ENCODE results near the gene NEO1.

Gene NEO1

GRCh38 chr15:73239564-73240215 lies 187.4 kb downstream of the NEO1 start:
- Histone ChIP-seq H3K4me3 (ENCODE audit: low read length) (no peak overlapping the region), H3K79me2 (ENCODE audit: low read length) (no peaks in the 10 kb centered on the region), H3K9me3 (replicated peaks; ENCODE audit: insufficient read depth, low read length) (no peaks in the 10 kb centered on the region), H3K9ac (ENCODE audit: low read length) (no peak overlapping the region), H3K27me3 (replicated peaks; ENCODE audit: insufficient read depth, low read length) (no peaks in the 10 kb centered on the region), H3K4me2 (ENCODE audit: low read depth, low read length) (no peak overlapping the region), H3K27ac (ENCODE audit: low read length) (no peak overlapping the region), H4K20me1 (ENCODE audit: insufficient read depth, low read length) (no peaks in the 10 kb centered on the region), H3K9me2 (replicated peaks; ENCODE audit: insufficient read depth, low read length) (no peaks in the 10 kb centered on the region), H2AFZ (ENCODE audit: low read length) (no peak overlapping the region), H3F3A (ENCODE audit: insufficient read depth, low read length) (no peaks in the 10 kb centered on the region), H3K4me1 (ENCODE audit: low read length) (no peaks in the 10 kb centered on the region), H3K36me3 (replicated peaks; ENCODE audit: insufficient read depth, low read length) (no peaks in the 10 kb centered on the region)
- DNase-seq, result no peak
- TF ChIP-seq, protein P1, sequence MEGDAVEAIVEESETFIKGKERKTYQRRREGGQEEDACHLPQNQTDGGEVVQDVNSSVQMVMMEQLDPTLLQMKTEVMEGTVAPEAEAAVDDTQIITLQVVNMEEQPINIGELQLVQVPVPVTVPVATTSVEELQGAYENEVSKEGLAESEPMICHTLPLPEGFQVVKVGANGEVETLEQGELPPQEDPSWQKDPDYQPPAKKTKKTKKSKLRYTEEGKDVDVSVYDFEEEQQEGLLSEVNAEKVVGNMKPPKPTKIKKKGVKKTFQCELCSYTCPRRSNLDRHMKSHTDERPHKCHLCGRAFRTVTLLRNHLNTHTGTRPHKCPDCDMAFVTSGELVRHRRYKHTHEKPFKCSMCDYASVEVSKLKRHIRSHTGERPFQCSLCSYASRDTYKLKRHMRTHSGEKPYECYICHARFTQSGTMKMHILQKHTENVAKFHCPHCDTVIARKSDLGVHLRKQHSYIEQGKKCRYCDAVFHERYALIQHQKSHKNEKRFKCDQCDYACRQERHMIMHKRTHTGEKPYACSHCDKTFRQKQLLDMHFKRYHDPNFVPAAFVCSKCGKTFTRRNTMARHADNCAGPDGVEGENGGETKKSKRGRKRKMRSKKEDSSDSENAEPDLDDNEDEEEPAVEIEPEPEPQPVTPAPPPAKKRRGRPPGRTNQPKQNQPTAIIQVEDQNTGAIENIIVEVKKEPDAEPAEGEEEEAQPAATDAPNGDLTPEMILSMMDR (IDR thresholded peaks at IDR 0.05; ENCODE audit: low read length), result peak; percentile 20; the same call in 1 of the 2 replicates
- no peak for TF ChIP-seq EZH2 (optimal IDR thresholded peaks at IDR 0.05; ENCODE audit: low read depth, low read length)

DNA sequence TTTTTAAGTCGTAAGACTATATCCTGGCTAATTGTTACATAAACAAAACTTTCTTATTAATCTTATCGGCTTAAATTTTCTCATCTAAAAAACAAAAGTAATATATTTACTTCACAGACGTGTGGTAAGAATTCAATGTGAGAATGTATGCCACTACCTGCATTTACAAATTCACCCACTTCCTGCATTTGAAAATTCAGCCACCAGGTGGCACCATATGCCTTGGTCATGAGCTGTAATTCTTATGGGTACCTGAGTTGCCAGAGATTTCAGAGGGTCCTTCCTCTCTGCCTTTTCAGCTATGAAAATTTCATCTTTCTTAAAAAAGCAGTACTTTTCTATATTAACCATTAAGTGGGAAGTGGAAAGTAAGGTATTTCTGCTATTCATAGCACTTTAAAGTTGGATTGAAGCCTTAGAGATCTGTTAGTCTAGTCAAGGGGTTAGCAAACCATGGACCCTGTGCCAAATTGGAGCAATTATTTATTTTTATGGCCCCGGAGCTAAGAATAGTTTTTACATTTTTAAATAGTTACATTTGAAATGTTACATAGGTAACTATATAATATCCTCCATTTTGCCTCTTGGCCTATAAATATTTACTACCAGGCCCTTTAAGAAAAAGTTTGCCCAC lies 188.7 kb downstream of the NEO1 start:
- Histone ChIP-seq H4K20me1 (ENCODE audit: insufficient read depth, low read length) (no peaks in the 10 kb centered on the region), H3K9me3 (replicated peaks; ENCODE audit: insufficient read depth, low read length) (no peaks in the 10 kb centered on the region), H3K9ac (ENCODE audit: low read length) (no peak overlapping the region), H3K27me3 (replicated peaks; ENCODE audit: insufficient read depth, low read length) (no peaks in the 10 kb centered on the region), H3F3A (ENCODE audit: insufficient read depth, low read length) (no peaks in the 10 kb centered on the region), H3K36me3 (replicated peaks; ENCODE audit: insufficient read depth, low read length) (no peaks in the 10 kb centered on the region), H3K4me3 (ENCODE audit: low read length) (no peak overlapping the region), H3K27ac (ENCODE audit: low read length) (no peak overlapping the region), H3K79me2 (ENCODE audit: low read length) (no peaks in the 10 kb centered on the region), H3K9me2 (replicated peaks; ENCODE audit: insufficient read depth, low read length) (no peaks in the 10 kb centered on the region), H3K4me1 (ENCODE audit: low read length) (no peaks in the 10 kb centered on the region), H2AFZ (ENCODE audit: low read length) (no peak overlapping the region), H3K4me2 (ENCODE audit: low read depth, low read length) (no peak overlapping the region)
- DNase-seq, result peak; percentile 64
- TF ChIP-seq, protein P1 (IDR thresholded peaks at IDR 0.05; ENCODE audit: low read length), result peak; percentile 91
- no peak for TF ChIP-seq EZH2 (optimal IDR thresholded peaks at IDR 0.05; ENCODE audit: low read depth, low read length)
- no peak for TF ChIP-seq EZH2phosphoT487 (IDR thresholded peaks at IDR 0.05; ENCODE audit: low read length)

GRCh38 chr15:73244333-73244732 lies 192.1 kb downstream of the NEO1 start:
- TF ChIP-seq EZH2phosphoT487 (IDR thresholded peaks at IDR 0.05; ENCODE audit: low read length), result no peak
- TF ChIP-seq, protein P1 (IDR thresholded peaks at IDR 0.05; ENCODE audit: low read length), result peak; percentile 50
- H2AFZ ChIP-seq (ENCODE audit: low read length), result no peak overlapping the region
- no peaks in the 10 kb centered on the region for H3K9me3 ChIP-seq (replicated peaks; ENCODE audit: insufficient read depth, low read length)
- no peak overlapping the region for H3K27ac ChIP-seq (ENCODE audit: low read length)
- peak; percentile 46 for DNase-seq
- no peaks in the 10 kb centered on the region for H3K27me3 ChIP-seq (replicated peaks; ENCODE audit: insufficient read depth, low read length)
- H3K36me3 ChIP-seq (replicated peaks; ENCODE audit: insufficient read depth, low read length), result no peaks in the 10 kb centered on the region
- H3K4me1 ChIP-seq (ENCODE audit: low read length), result no peaks in the 10 kb centered on the region
- no peaks in the 10 kb centered on the region for H3K9me2 ChIP-seq (replicated peaks; ENCODE audit: insufficient read depth, low read length)
- H4K20me1 ChIP-seq (ENCODE audit: insufficient read depth, low read length), result no peaks in the 10 kb centered on the region
- no peaks in the 10 kb centered on the region for H3F3A ChIP-seq (ENCODE audit: insufficient read depth, low read length)
- H3K4me3 ChIP-seq (ENCODE audit: low read length), result no peak overlapping the region
- H3K4me2 ChIP-seq (ENCODE audit: low read depth, low read length), result no peak overlapping the region
- no peak overlapping the region for H3K9ac ChIP-seq (ENCODE audit: low read length)
- H3K79me2 ChIP-seq (ENCODE audit: low read length), result no peaks in the 10 kb centered on the region
